HG03066 (cell line): ENCODE data around the gene FANCI.
A peak's percentile ranks its signal among the peaks of the same experiment; 100 is the strongest.

Source experiments
- ATAC-seq: cut with Tn5 transposase; IDR thresholded peaks from one replicate; pipeline ENCODE4 v1.9.1; 2021; ENCODE audit warnings: low read depth; ENCODE audit not compliant: unreplicated experiment

The FANCI gene

DNA sequence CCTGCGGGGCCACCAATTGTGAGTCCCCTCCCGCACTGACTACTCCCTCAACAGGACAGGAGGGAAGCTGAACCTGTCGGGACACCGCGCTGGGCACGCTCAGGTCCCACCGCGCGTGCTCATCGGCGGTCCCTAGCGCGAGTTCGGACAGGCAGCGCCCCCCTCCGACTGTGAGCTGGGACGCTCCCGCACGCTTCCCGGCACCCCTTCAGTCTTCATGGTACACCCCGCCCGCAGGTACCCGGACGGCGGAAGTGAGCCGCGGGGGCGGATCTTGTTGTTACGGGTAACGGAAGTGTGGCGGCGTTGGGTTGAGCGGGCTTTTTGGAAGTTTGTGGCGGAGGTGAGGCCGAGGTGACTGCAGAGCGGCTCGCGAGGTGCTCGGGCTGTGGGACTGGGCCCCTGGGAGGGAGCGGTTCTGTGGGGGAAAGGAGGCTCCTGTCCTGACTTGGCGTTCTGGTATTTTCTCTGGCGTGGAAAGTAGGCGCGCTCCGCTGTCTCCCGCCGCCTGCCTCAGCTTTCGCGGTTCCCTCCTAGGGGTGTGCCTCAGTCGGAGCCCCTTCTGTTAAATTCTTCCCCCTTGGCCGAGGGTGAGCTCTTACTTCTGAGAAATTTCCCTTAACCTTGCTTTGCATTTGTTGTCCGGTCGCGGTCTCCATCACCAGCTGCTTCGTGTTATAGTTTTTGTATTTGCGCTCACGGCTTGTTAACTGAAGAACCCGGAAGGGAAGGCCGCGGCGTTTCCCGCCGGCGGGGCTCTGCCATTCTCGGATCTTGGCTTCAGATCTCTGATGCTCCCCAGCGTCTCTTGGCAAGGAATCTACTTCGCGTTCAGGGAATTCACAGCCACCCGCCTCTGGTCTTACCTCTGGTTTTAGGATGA is at the start of gene FANCI:
FANCI (plus strand) TSS at position 289 of the 883 bp plus-strand sequence. CDS start 3,669 bp downstream, outside the sequence.
- ATAC-seq = peak; percentile 94

DNA sequence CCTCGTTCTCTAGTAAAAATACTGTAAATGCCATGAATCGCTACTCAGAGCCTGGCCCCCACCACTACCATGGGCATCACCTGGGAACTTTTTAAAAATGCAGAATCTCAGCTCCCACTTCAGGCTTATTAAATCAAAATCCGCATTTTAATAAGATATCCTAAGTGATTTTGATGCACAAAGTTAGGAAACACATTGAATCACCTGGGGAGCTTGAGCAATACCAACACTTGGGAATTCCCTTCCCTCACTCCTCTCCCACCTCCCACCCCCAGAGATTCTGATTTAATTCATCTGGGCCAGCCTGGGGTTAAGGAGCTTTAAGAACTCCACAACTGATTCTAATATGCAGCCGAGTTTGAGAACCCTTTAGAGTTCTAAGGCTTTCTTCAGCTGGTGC is 49.2 kb upstream of the FANCI start:
- ATAC-seq = no peak

DNA sequence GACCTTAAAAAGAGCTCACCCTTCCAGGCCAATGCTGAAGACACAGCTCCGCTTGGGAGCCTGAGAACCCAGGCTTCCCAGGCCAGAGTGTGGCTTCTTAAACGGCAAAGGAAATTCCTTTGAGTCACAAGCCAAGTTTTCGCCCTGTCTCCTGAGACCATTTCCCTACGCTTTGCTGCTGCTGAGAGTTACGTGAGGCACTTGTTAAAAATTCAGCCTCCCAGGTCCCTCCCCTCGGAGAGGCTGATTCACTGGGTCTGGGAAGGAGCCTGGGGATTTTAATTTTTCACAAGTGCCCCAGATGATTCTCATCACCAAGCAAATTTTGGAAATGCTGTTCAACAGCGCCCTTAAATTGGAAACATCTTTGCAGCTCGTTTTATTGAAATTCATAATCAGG is 47.9 kb upstream of the FANCI start:
- no peak for ATAC-seq

DNA sequence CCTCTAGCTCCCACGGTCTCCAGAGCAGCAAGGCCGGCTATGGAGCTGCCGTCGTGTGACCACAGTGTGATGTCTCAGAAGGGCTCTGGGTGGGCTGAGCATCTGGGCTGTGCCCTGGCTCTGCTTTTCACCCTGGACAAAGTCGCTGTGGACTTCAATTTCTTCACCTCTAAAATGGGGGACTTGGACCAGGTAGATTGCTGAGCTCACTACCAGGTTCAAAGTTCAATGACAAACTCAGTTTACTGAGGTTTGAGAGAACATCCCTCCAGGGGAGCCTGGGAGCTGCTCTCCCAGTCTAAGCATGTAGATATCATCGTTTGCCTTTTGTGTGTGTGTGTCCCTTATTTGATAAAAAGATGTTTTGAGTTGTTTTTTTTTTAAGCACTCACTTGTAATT is 47.5 kb upstream of the FANCI start:
- no peak for ATAC-seq

DNA sequence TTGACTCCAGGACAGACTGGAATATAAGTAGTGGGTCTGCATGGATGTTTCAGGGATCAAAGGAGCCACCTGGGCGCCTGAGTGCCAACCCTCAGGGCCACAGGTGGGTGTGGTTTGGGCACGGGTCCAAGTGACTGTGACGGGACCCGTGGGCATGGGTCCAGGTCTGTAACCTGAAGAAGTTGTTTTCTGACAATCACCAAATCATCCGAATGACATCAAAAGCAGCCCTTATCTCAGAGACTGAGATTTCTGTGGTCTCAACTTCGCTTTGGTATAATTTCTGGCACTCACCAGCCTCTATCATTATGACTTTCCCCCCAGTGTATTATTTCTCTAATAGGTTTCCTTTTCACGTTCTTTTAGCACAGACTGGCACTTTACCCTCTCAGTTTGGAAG is 46.8 kb upstream of the FANCI start:
- no peak for ATAC-seq

DNA sequence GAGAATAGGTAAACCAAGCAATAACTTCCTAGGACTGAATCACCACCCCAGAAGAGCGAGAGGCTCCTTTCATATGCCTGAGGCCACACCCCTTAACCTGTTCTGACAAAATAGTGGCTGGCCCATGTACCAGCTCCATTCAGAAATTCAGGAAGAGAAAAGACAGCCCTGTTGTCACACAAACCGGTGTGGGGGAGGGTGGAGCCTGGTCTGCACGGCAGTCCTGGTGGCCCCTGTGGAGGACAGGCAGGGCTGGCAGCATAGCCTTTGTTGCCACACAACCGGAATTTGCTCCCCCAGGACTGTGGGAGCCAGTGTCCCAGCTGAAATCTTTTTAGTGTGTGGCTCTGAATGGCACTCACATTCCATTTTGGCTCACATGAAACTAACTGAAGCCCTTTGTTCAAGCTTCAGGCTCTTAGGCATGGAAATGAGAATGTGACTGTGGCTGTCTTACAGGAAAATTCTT is 46.2 kb upstream of the FANCI start:
- ATAC-seq = no peak

DNA sequence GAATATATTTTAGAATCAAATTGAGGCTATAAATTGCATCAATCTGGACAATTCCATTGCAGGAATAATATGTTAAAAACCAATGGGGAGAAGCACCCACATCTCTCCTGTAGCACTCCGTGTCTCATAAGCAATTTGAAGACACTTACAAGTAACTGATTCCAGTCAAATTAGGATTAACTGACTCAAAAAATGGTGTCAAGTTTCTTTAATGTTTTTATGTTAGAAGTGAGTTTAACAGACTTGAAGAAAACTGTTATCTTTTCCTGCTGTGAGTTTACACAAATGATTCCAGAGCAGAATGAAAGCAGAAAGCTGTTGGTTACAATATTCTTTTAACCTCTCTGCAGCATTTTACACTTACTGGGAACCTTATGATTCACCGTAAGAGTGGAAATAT is 45.6 kb upstream of the FANCI start:
- no peak for ATAC-seq

DNA sequence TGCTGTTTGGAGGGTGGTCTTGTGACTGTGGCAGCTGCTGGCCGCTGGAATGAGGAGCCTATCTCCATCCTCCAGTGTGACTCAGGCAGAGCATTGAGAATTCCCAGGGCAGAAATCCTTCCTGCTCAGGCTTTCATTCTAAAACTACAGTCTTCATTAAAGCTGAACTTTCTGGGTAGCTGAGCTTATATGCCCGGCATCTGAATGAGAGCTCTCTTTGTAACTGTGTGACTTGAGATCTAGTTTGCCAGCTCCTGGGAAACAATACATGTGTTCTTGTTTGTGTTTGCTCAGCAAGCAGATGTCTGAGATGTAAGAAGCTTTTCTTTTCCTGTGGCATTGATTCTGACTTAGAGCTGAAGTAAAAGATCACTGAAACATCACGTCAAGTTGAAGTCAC is 44.8 kb upstream of the FANCI start:
- no peak for ATAC-seq

- no peak for ATAC-seq
Observed at GRCh38 chr15:89199746-89200145, 44.0 kb upstream of the FANCI start.

DNA sequence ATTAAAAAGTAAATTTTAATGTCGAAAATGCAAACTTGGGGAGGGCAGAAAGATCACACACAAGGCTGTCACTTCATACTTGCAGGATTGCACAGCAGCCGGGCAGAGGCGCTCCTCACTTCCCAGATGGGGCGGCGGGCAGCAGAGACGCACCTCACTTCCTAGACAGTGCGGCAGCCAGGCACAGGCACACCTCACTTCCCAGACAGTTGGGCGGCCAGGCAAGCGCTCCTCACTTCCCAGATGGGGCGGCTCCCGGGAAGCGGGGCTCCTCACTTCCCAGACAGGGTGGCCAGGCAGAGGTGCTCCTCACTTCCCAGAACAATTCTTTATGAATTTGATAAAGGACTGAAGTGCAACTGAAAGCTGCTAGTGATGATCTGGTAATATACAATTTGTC is 43.6 kb upstream of the FANCI start:
- no peak for ATAC-seq

DNA sequence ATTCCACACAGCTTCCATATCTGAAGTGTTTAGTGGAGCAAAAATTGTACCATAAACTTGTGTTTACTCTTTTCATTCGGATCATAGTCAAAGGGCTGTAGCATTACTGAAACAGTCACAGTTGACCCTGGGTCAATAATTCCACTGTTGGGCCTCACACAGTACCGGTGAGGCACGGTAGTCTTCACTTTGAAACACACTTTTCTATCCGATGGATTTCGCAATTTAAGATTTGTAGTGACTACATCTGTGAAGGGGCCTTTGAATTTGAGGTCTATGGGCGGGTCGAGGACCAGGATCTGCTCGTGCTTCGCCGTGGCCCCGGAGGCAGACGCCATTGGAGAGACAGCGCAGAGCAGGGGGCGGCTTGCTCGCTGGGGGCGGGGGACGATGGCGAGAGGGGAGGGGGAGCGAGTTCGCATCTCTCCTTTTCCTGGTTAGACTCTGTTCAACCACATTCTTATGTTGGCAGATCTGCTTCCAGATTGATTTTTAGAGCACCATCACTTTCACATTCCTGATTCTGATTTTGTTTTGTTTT is 42.2 kb upstream of the FANCI start:
- no peak for ATAC-seq

GRCh38 chr15:89203705-89204273 is 40.0 kb upstream of the FANCI start:
- ATAC-seq = no peak

DNA sequence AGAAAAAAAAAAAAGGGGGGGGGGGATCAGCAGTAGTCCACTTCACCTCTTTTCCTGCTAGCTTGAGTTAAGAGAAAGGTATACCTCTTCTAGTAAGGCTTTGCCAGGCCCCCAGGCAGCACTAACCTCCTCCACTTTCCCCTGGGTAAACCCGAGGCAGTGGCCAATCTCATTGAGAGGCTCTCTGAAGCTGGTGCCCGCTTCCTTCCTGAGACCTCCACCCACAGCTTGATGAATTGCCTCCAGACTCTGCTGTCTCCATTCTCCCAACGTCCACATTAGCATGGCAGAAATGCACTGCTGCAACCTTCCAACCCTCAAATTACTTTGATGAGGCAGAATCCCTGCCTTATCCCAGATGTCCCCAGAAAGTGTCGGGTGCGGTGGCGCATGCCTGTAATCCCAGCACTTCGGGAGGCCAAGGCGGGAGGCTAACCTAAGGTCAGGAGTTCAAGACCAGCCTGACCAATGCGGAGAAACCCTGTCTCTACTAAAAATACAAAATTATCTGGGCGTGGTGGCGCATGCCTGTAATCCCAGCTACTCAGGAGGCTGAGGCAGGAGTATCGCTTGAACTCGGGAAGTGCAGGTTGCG is 37.7 kb upstream of the FANCI start:
- ATAC-seq = no peak

DNA sequence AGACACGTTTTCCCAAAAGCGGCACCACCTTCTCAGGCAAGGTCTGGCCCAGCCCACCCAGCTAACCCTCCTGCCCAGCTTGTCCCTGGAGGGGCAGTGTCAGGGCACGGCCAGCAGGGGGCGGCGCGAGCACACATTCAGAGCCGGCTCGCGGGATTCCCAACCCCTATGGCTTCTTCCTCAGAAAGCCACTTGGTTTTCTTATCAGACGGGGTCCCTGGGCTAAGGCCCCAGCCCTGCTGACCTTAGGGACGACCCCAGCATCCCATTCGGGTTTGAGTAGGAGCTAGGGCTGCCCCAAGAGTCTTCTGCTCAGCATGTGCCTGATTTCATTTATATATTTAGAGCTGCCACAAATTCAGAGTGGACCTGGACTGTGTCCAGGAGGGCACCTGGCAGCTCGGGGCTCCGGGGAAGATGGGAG is 36.9 kb upstream of the FANCI start:
- ATAC-seq = peak; percentile 77

DNA sequence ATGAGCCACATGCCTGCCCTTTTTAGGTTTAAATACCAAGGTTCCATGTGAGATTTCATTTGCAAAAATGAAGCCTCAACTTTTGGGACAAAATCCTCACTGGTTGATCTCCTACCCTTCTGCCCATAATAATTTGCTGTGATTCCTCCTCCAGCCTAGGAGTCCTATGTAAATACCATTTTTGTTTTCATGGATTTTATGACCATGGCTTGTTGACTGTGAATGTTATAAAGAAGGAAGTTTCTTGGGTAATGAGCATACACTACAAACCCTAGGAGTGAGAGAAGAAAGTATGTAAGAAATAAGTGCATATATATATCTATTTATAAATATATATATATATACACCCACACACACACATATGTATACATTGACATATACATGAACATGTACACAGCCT is 35.5 kb upstream of the FANCI start:
- no peak for ATAC-seq

- ATAC-seq = no peak
Observed at GRCh38 chr15:89209057-89209456, 34.7 kb upstream of the FANCI start.

- ATAC-seq = no peak
Observed at GRCh38 chr15:89211678-89212170, 32.1 kb upstream of the FANCI start.

GRCh38 chr15:89215627-89216026 is 28.2 kb upstream of the FANCI start:
- ATAC-seq = no peak

DNA sequence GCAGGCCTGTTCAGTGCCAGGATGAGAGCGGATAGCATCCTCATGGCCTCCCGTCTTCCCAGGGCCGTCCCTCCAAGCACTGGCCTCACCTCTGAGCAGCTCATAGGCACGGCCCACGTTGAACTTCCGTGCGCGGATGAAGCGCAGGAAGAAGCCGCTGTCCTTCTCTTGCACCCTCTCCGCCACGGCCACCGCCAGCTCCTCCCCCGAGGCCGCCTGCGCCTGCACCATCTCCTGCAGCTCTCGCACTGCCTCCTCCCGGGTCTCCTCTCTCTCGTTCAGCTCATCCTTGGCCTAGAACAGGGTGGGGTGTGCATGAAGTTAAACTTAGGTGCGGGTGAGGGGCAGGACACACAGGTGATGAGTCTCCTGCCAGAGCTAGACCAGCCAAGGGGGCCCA is 26.7 kb upstream of the FANCI start:
- no peak for ATAC-seq

- ATAC-seq = no peak
Observed at GRCh38 chr15:89217686-89218376, 25.9 kb upstream of the FANCI start.

DNA sequence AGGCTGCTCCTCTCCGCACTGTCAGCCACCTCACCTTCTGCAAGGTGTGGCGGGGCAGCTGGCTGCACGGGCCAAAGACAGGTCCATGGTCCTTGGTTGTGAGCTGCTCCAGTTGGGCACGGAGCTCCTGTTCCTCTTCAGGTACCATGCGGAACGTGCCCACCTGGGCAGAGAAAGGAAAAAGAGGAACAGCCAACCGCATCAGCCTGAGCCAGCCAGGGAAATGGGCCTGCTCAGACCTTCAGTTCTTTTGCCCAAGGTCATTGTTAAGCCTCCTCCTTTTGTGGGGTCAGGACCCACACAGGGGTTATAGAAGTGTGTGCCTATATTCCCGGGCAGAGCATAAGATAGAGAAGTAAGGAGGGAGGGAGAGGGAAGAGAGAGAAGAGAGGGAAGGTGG is 25.2 kb upstream of the FANCI start:
- ATAC-seq = no peak
